C4-2B (cell line): ENCODE data around the gene MMS19.
"Not testable (repeated sequence)": the region's sequence is repeated elsewhere in the genome, so short reads cannot be mapped to it uniquely, and the experiment has no call there.

Source experiments
- H3K27ac ChIP-seq: fragments of 450-650 bp; 2 replicates; pipeline ENCODE4 v1.5.1; 2017
- CTCF ChIP-seq: fragments of 450-650 bp; conservative IDR thresholded peaks from 2 replicates; pipeline ENCODE4 v1.5.1; 2017; ENCODE audit warnings: mild to moderate bottlenecking
- ZFX ChIP-seq: fragments of 450-650 bp; IDR thresholded peaks from 2 replicates; pipeline ENCODE4 v1.6.1; 2017

The MMS19 gene

GRCh38 chr10:97428572-97428981 lies 69.6 kb downstream of the MMS19 start:
- TF ChIP-seq ZFX = no peak
- TF ChIP-seq CTCF = no peak
- no peak overlapping the region; the same call in 1 of the 2 replicates for H3K27ac ChIP-seq

DNA sequence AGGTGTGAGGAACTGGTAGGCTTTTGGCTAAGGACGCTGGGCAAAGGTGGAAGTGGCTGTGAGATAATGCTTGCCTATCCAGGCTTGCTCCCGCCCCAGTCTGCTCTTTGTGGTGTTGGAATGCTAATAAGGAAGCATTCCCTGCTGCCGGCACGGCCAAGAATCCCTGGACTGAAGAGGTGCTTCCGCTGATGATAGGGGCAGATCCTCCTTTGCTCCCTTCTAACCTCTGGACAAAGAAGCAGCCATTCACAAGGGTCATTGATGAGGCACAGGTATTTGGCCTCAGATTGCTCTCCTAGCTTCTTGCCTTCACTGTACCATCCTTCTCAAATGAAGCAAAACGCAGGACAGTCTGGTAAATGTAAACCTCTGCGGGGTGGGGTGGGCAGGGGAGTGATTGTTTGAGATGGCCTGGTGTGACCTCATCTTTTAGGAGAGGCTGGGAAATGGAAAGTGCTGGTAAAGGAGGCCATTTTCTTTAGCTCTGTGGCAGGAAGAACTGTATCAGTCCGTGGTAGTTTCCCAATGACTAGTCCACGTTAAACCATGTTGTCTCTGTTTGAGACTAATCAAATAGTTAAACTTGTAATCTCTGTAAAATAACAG lies 70.5 kb downstream of the MMS19 start:
- H3K27ac ChIP-seq = peak overlapping the region; percentile 99
- no peak for TF ChIP-seq CTCF
- TF ChIP-seq ZFX = no peak

GRCh38 chr10:97426776-97427570 lies 71.2 kb downstream of the MMS19 start:
- TF ChIP-seq CTCF = no peak
- no peak for TF ChIP-seq ZFX
- peak overlapping the region; percentile 99 for H3K27ac ChIP-seq

DNA sequence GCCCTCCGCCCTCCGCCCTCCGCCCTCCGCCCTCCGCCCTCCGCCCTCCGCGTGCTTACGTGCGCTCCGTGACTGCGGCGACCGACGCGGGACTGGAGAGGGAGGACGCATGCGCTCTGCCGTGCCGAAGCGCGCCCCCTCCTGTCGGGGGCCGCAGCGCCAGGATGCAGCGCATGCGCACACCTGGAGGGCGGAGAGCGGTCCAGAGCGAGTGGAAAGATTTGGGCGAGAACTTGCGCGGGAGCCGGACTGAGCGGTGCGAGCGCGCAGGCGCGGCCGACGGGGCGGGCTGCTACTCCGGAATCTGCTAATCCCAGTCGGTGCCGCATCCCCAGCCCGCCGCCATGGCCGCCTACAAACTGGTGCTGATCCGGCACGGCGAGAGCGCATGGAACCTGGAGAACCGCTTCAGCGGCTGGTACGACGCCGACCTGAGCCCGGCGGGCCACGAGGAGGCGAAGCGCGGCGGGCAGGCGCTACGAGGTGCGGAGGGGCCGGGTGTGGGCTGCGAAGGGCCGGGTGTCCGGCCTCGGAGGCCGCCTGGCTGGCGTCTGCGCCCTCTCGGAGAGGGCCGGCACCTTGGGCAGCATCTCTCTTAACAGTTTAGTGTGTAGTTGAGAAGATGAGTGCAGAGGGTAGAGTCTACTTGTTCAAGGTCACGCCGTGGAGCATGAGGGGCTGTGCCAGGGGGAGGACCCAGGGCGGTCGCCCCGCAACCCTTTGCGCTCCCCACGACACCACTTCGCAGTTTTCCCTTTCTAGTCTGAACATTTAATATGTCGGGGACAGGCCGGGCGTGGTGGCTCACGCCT lies 72.1 kb downstream of the MMS19 start, which contains the start of gene PGAM1:
Gene PGAM1, plus strand, starts transcription at position 228 of the 812 bp plus-strand sequence. Its CDS starts 117 bp downstream, at position 345.
- TF ChIP-seq CTCF = peak; percentile 89
- TF ChIP-seq ZFX = peak; percentile 85
- peak within 1 kb of the TSS; percentile 99 for H3K27ac ChIP-seq

- not testable (repeated sequence) for H3K27ac ChIP-seq
These were observed 74.5 kb downstream of the MMS19 start for GRCh38 chr10:97423757-97424098.

GRCh38 chr10:97416565-97416964 lies 81.7 kb downstream of the MMS19 start:
- TF ChIP-seq ZFX (no peak), CTCF (no peak)
- H3K27ac ChIP-seq = no peak overlapping the region

- no peak overlapping the region for H3K27ac ChIP-seq
- TF ChIP-seq CTCF (no peak), ZFX (no peak)
These were observed 85.3 kb downstream of the MMS19 start for GRCh38 chr10:97412891-97413304.
